ENCODE measurements around the gene KCTD6.

GRCh38 chr3:58452176-58452575 is 39.7 kb upstream of the KCTD6 start:
- TF ChIP-seq, protein P1, sequence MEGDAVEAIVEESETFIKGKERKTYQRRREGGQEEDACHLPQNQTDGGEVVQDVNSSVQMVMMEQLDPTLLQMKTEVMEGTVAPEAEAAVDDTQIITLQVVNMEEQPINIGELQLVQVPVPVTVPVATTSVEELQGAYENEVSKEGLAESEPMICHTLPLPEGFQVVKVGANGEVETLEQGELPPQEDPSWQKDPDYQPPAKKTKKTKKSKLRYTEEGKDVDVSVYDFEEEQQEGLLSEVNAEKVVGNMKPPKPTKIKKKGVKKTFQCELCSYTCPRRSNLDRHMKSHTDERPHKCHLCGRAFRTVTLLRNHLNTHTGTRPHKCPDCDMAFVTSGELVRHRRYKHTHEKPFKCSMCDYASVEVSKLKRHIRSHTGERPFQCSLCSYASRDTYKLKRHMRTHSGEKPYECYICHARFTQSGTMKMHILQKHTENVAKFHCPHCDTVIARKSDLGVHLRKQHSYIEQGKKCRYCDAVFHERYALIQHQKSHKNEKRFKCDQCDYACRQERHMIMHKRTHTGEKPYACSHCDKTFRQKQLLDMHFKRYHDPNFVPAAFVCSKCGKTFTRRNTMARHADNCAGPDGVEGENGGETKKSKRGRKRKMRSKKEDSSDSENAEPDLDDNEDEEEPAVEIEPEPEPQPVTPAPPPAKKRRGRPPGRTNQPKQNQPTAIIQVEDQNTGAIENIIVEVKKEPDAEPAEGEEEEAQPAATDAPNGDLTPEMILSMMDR (IDR thresholded peaks at IDR 0.05) = no peak
- no peak for TF ChIP-seq ZFX (IDR thresholded peaks at IDR 0.05; ENCODE audit: borderline replicate concordance)

Measured in 22Rv1 (cell line).